NCI-H82 treated with DMSO at 0.1 percent for 48 hours (cell line): ENCODE measurements around the gene ERF.

Source experiments
- DNase-seq: peaks from one replicate; lab custom pipeline; 2025; ENCODE audit not compliant: unreplicated experiment; lab: John Stamatoyannopoulos, UW

The ERF gene

DNA sequence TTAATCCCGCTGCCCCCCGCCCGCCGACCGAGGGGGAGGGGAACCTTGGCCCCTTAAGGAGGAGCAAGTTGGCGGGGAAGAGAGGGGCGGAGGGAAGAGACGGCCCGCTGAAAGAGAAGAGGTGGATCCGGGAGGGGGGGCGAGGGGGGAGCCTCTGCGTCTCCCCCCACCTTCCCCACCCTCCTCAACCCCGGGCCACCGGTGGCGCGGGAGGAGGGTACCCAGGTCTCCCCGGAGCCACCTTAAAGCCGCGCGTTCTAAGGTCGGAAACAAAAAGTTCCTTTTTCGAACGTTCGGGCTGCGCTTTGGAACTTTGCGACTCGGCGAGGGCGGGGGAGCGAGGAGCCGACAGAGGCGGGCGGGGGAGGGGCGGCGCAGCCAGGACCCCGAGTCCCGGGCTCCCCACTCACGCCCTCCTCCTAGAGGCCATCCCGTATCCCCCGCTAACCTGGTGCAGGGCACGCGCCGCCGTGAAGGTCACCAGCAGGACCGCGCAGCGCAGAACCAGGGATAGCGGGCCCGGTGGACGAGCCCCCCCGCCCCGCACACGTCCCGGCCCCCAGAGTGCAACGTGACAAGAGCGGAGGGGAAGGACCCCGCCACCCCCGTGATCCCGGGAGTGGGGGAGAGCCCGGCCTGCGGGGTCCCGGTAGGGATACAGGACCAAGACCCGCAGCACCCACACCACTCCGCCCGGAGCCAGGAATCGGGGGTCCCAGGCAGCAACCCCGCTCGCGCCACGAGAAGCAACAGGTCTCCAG lies 659 bp downstream of the ERF start:
- DNase-seq = peak; percentile 71

DNA sequence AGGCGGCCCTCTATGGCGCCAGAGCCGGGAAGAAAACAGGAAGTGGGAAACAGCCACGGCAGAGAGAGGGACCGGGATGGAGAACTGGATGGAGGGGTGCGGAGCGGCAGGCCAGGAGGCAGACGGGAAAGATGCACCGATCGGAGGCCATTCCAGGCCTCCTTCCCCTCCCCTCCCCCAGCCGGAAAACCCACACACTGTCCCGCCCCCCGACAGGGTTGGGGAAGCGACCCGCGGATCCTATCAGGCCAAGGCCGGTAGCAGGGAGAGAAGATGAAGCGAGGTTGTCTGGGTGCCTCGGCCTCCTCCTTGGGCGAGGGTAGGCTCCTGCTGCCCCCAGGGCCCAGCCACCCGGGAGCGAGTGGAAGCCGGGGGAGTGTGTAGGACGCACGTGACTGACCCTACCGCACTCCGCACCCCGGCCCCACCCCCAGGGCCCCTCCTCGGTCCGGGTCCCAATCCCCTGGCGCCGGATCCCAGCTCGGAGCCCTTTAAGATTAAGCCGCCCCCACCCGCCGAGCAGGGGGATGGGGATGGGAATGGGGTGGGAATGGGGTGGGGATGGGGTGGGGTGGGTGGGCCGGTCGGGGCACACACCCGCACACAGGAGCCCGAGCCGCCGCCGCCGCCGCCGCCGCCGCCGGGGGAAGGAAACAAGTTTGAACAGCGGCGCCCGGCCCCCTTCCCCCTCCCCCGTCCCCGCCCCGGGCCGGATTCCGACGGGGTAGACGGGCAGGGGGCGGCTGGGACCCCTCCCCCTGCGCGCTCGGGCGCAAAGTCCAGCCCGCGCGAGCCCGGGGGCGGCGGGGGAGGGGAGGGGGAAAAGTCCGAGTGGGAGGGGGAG lies 1.5 kb downstream of the ERF start:
- DNase-seq = peak; percentile 71

DNA sequence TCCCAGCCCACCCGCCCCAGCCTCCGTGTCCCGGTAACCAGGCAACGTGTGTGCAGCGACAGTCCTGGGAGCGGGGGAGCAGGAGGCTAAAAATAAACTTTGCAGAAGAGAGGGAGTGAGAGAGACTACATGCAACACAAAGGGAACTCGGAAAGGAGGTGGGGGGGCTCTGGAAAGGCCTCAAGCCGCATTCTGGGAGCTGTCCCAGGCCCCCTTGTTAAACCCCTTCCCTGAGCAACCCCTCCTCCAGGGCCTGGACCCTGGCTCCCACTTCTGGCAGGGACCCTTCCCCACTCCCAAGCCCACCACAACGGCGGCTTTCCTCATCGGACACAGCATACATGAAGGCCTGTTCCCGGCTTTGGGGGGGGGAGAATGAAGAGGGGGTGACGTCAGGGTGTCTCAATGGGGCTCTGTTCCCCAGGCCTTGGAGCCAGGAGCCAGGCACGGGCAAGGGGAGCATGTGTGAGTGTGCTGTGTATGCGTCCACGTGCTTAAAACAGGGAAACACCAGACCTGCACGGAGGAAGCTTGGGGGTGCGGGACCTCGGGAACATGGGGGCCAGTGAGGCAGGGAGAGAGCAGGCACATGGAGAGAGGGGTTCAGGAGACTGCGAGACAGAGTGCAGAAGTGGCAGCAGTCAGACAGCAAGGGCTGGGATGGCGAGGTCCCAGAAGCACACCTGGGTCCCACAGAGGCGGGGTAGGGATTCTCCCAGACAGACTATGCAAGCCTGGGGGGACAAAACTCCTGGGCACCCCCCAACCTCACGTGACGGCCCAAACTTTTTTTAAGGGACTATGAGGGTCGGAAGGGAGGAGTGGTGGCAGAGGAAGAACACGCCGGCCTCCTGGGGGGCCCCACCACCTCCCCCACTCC lies 2.3 kb downstream of the ERF start:
- DNase-seq = no peak

DNA sequence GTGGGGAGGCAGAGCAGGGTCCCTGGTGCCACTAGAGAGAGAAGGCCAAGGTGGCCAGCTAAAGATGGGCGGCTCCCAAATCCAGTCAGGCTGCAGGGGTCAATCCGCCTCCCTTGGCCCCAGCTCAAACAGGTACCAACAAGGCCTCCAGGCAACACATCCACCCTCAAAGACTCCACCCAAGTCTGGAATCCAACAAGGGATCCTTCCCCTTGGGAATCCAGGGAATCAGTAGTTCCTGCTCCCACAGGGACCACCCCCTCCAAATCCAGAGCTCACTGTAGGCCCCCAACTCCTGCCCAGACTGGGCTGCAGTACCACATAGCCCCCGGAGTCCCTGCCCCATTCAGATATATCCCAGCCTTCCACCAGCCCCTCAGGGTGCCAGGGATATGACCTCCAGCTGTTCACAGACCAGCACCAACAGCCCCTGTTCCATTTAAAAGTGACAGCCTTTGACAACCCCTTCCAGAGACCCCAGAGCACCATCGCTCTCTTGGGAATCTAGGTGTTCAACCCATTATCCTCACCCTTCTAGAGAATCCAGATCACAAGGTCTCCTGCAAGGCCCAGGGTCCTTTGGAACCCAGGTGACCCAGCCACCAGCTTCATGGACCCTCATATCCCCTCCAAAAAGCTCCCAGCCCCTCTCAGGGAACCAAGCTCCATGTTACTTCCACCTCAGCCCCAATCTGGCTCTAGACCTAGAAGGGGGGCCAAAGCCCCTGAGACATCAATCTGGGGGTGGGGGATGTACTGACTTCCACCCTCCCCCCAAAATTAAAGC lies 3.2 kb downstream of the ERF start:
- no peak for DNase-seq

DNA sequence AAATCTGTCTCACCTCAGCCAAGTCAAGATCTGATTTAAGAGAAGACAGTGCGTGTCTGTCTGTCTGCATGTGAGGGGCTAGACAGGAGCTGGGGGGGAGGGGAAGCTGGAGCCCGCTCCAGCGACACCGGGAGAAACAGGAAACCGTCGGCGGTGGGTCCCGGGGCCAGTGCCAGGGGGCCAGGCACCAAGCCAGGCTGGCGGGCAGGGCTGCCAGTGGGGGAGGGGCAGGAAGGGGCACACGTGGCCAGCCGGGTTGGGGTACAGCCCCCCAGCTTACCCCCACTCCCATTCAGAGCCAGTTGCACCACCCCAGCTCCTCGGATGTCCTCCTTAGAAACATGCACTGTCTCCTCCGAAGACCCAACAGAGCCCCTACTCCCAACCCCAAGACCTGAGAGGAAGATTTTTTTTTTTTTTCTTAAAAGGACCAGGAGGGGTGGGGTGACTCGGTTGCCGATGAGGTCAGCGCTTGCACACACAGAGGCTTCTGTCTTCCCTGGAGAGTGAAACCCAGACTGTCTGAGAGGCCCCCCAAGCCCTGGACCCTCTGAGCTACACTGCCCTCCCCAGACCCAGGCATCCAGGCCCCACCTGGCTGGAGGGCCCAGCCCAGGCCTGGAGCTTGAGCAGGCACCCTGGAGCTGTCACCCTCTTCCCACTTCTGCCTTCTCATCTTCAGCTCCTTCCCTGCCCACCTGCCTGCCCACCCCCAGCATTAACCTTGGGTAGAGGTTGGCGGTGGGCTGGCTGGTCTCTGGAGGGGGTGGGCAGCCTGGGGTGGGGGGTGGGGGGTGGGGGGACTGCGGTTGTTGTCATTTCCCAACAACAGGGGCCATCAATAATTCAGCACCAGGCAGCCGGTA lies 4.0 kb downstream of the ERF start:
- DNase-seq = no peak

DNA sequence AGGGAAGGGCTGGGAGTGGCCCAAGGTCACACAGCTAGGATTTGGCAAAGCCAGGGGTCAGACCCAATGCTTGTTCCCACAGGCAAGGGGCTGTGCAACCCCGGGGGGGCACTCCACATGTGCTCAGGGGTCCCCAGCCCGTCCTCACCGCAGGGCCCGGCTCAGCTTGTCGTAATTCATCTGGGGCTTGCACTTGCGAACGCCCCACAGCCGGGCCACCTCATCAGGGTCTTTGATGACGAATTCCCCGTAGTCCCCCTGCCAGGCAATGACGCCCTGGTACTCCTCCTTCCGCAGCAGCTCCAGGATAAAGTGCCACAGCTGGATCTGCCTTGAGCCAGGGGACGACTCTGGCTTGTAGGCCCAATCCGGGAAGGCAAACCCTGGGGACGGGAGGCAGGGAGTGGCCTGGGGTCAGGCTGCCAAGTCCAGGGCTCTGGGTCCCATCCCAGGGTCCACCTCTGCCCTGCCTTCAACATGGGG lies 4.7 kb downstream of the ERF start:
- DNase-seq = no peak

DNA sequence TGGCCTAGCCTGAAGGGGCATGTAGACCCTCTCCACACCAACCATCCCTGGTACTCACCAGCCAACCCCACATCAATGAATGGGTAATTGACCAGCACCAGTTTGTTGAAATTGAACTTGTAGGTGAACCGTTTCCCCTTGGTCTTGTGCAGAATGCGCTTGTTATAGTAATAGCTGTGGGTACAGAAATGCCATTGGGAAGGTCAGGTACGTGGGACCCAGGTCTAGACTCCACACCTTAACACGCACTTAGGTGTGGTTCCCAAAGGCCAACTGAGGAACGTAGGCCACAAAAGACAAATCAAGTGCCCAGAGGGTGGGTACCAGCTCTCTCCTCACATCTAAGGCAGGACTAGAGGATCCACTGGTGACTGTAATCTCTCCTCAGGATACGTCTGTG lies 5.2 kb downstream of the ERF start:
- DNase-seq = no peak

DNA sequence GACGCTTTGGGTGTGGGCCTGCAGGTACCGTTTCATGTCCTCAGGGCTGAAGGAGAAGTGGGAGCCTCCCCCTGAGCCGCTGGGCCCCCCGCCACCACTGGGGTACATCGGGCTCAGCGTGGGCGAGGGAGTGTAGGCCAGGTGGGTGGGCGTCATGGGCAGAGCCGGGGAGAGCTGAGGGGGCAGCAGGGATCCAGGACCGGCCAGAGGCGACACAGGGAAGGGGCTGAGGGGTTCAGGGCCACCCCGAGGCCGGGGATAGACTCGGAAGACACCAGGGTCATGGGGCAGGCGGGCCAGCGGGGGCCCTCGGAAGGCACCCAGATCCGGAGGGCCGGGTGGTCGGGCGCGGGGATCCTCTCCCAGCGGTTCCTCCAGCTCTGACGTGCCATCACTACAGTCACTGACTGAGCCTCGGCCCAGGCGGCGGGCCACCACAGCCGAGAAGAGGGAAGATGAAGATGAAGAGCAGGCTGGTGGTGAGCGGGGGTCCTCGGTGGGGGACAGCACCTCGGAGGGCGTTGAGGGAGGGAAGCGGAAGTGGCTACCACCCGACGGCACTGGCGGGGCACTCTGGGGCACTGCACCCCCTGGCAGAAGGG lies 5.7 kb downstream of the ERF start:
- no peak for DNase-seq

DNA sequence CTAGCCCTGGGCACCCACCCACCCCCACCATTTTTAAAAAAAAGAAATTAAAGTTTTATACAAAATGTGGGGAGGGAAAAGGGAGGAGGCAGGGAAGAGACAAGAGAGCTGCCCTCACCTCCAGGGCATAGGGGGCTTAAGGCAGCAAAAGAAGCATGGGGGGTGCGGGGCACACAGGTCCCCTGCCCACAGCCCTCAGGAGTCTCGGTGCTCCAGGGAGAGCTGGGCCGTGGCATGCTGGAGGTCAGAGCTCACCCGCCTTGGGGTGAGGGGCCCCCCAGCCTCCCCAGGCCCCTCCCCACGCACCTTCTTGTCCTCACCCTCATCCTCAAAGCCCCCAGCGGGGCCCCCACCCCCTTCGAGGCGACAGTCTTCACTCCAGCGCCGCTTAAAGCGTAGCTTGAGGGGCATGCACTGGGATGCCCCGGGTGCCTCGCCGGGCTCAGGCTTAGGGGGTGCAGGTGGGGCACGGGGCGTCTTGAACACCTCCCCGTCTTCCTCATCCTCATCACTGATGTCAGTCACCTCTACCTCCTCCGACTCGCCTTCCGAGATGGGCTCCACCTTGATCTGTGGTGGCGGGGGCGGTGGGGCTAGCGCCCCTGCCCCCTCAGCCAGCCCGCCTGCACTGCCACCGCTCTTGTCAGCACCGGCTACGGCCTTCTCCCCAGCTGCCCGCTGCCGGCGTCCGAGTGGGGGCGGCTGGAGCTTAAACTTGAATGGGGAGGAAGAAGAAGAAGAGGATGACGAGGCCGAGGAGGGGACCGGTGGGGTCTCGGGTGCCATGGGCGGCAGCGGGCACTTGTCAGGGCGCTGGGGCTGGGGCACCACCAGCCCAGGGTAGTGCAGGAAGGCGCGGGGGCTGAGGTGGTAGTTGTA lies 6.4 kb downstream of the ERF start:
- no peak for DNase-seq

DNA sequence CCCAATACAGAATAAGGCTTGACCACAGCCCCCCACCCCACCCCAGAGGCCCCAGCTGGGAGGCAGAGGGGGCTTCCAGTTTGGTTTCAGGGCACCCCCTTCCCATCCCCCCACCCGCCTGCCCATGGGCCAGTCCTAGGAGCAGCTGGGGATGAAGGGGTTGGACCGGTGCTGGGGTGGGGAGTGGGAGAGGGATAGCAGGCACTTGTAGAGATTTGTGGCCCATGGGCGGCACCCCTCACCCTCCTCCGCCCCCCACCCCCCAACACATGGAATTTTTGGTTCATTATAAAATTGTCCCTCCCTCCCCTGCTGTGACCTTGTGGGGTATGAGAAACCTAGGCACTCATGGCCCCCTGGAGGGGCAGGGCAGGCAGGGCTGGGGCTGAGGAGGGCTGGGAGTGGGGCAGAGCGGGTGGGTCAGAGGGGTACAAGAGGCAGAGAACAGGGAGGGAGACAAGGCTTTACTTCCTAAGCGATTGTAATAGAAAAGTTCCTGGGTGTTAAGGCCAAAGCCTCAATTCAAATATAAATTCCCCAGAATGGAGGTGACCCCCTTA lies 7.2 kb downstream of the ERF start:
- no peak for DNase-seq

DNA sequence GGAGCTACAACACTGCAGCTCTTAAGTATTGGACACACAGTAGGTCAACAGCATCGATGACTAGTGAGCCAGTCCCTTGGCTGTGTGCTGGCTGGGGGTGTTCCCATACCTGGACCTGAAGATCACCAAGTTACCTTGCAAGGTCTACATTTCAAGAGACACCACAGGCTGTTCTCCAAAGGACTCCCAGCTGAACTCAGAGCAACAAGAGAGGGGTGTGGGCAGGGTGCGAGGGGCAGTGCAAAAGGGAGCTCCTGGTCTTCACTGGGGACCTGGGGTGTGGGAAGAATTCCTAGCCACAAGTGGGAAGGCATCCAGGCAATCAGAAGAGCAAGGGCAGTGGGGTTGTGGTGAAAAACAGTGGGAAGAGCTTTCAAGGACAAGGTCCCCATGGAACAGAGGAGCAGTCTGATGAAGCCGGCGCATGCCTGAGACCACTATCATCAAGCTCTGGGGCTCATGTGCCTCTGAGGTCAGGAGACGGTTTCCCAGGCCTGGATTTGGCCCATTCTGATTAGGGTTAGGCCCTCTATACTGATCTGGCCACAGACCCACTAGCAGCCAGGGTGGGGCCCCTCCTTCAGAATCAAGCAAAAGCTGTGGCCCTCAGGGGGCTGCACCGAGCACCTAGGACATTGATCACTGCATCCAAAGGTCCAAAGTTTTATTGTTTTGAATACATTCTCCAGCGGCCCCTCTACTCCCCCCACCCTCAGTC lies 7.8 kb downstream of the ERF start:
- DNase-seq = no peak

DNA sequence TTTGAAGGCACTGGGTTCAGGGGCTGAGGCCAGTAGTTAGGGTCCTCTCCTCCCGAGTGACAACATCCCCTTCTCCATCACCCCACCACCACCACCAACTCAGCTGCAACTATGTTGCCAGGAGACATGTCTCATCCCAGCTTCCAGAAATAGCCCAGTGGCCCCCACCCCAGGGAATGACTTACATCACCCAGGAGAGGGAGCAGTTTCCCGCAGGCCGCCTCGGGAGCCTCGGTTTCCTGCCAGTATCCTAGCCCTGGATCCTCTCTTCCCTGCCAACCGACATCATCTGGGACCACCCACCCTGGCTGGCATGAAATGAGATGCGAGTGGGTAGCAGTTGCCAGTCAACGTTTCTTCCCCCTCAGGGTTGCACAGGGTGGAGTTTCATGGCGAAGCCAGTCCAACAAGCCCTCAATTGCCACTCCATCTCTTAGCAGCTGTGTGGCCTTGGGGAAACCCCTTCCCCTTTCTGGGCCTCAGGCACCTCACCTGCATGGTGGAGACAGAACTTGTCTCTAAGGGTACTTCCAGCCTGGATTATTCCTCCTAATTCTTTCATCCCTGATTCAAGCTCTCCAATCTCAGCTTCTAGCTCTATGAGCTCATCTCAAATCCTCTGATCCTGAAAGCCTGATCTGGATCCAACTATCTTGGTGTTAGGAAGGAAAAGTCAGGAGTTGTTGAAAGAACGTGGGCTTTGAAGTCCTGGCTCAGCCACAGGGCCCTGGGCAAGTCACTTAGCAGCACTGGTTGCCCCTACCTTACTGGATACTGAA lies 8.6 kb downstream of the ERF start:
- DNase-seq = peak; percentile 14

DNA sequence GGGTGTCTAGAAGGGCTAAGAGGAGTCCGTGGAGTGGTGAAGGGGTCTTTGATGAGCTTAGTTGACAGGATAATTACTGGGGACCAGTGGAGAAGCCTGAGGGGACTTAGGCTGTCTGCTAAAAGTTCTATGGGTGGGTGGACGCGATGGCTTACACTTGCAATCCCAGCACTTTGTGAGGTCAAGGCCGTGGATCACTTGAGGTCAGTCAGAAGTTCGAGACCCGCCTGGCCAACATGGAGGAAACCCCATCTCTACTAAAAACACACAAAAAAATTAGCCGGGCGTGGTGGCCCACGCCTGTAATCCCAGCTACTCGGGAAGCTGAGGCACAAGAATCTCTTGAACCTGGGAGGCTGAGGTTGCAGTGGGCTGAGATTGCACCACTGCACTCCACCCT lies 9.7 kb downstream of the ERF start:
- DNase-seq = no peak

DNA sequence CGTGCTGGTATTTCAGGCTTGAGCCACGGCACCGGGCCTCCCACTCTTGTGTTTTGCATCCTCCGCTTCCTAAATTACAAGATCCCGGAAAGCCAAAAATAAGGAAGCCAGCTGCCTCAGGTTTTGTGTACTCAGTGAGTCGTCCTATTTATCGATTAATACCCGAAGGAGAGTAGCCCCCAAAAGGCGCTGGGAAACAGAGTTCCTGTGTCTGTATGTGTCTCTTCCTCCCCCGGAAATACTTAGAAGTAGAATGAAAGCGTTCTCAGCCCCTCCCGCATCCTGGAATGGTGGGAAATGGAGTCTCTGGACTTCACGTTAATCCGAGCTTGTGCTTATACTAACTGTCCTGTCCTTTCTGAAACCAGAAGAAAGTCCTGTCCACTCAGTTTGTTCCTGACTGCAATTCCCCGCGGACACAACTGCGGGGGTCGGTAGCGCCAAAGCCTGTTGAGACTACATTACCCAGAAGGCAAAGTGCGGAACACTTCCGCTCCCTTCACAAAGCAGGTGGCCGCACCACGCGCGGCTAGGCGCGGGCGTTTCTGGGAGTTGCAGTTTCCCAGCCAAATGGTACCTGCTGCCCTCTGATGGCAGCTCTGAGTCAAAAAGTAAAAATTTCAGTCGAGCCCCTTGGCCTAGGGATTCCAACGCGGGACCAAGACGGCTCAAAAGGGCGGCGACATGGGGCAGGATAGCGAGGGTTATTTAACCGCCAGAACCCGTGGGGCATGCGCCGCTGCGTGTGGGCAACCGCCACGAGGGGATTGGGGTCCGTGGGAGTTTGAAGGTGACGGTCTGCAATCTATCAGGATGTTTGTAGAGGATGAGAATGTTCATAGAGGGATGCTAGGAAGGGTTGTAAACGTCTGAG lies 10.3 kb downstream of the ERF start:
- peak; percentile 89 for DNase-seq
